A549 (cell line): ENCODE results near the gene EVX1. TPM values are rescaled to one million over a fixed set of nuclear protein-coding genes. Genes with fewer than 3 reads are reported as not detected.

ENCODE experiments used
- ATAC-seq, 2 experiments: fragments of 200-7000 bp in 1 of 2; fragments of >200 bp in 1 of 2; cut with Nextera tagmentation in 1 of 2; cut with Tn5 transposase in 1 of 2; 3 replicates each; pipeline versions ENCODE4 v1.8.0 to v1.9.1; 2018 to 2020; ENCODE audit warnings: mild to moderate bottlenecking in 1 of 2, moderate library complexity in 1 of 2
- CTCF ChIA-PET: fragments of 300-600 bp; sonication (Branson Sonifier 250); formaldehyde crosslinking; extraction: SDS; loops from one replicate; lab custom pipeline; 2021; ENCODE audit warnings: antibody characterized with exemption, inconsistent platforms; lab: Yijun Ruan, JAX
- POLR2A ChIA-PET: fragments of 350-600 bp; formaldehyde crosslinking; extraction: SDS; loops from one replicate; lab custom pipeline; 2021; ENCODE audit warnings: antibody characterized with exemption, inconsistent platforms; lab: Yijun Ruan, JAX
- DNase-seq, 2 experiments: peaks; one replicate each; pipeline versions ENCODE4 v3.0.0 to v3.0.0-alpha.2; 2011 to 2016; ENCODE audit warnings: low read depth in 1 of 2, low spot score in 1 of 2
- FAIRE-seq: peaks from 2 replicates; lab custom pipeline; 2011; peaks lifted over from hg19 to GRCh38; lab: Jason Lieb, UNC
- H3K27ac ChIP-seq, 2 experiments: fragments of >200 bp; sonication (Bioruptor Twin); formaldehyde crosslinking; 3 replicates each; pipeline ENCODE4 v1.5.1; 2016 to 2017
- H3K4me1 ChIP-seq: fragments of >200 bp; sonication (Bioruptor Twin); formaldehyde crosslinking; 3 replicates; pipeline ENCODE4 v1.6.1; 2016
- H3K4me2 ChIP-seq: fragments of >200 bp; sonication (Bioruptor Twin); formaldehyde crosslinking; 3 replicates; pipeline ENCODE4 v1.6.1; 2016
- H3K4me3 ChIP-seq: fragments of >200 bp; sonication (Bioruptor Twin); formaldehyde crosslinking; 3 replicates; pipeline ENCODE4 v1.5.1; 2016
- H3K9me3 ChIP-seq: fragments of >200 bp; sonication (Bioruptor Twin); formaldehyde crosslinking; 3 replicates; pipeline ENCODE4 v1.6.1; 2016
- CHD4 ChIP-seq: fragments of 200-600 bp; sonication (generic); IDR thresholded peaks from 2 replicates; pipeline ENCODE4 v1.6.1; 2016; ENCODE audit warnings: antibody characterized with exemption, mild to moderate bottlenecking, borderline replicate concordance
- EHMT2 ChIP-seq: fragments of 200-600 bp; sonication (generic); IDR thresholded peaks from 2 replicates; pipeline ENCODE4 v1.6.1; 2016; ENCODE audit warnings: antibody characterized with exemption, low read depth, mild to moderate bottlenecking, moderate library complexity
- EP300 ChIP-seq, 2 experiments: fragments of >200 bp; sonication (Bioruptor Twin); formaldehyde crosslinking; IDR thresholded peaks; 2 replicates in 1 of 2; 3 replicates in 1 of 2; pipeline ENCODE4 v1.6.1; 2016 to 2017
- FOSL2 ChIP-seq, 2 experiments: fragments of 450-650 bp in 1 of 2; fragments of >200 bp in 1 of 2; sonication (Bioruptor Twin) in 1 of 2; formaldehyde crosslinking; IDR thresholded peaks; 2 replicates each; pipeline versions ENCODE4 v1.5.0 to v1.6.1; 2016 to 2020; ENCODE audit warnings: mild to moderate bottlenecking in 1 of 2, moderate library complexity in 1 of 2
- FOXS1 ChIP-seq: fragments of 250-450 bp; sonication (Bioruptor Pico); IDR thresholded peaks from 2 replicates; pipeline ENCODE4 v1.5.0; 2020; ENCODE audit warnings: mild to moderate bottlenecking, moderate library complexity
- HDAC2 ChIP-seq: fragments of 200-600 bp; sonication (generic); IDR thresholded peaks from 2 replicates; pipeline ENCODE4 v1.6.1; 2016
- HES2 ChIP-seq: fragments of >200 bp; sonication (Bioruptor Twin); formaldehyde crosslinking; IDR thresholded peaks from 2 replicates; pipeline ENCODE4 v1.6.1; 2016
- HOXB13 ChIP-seq: fragments of 250-450 bp; sonication (Bioruptor Pico); IDR thresholded peaks from 2 replicates; pipeline ENCODE4 v1.5.0; 2020; ENCODE audit warnings: low read depth, mild to moderate bottlenecking, moderate library complexity
- JUNB ChIP-seq: fragments of >200 bp; sonication (Bioruptor Twin); formaldehyde crosslinking; IDR thresholded peaks from 2 replicates; pipeline ENCODE4 v1.6.1; 2016
- KDM5A ChIP-seq: fragments of 200-600 bp; sonication (generic); IDR thresholded peaks from 2 replicates; pipeline ENCODE4 v1.6.1; 2016; ENCODE audit warnings: antibody characterized with exemption, mild to moderate bottlenecking
- MAX ChIP-seq: IDR thresholded peaks from 2 replicates; pipeline ENCODE4 v1.6.1; 2012
- MAZ ChIP-seq: fragments of 150-350 bp; IDR thresholded peaks from 2 replicates; pipeline ENCODE4 v1.6.1; 2014; ENCODE audit warnings: antibody characterized with exemption, low read depth, low read length, borderline replicate concordance
- NFE2L2 ChIP-seq: fragments of 150-350 bp; conservative IDR thresholded peaks from 2 replicates; pipeline ENCODE4 v1.6.1; 2014; ENCODE audit warnings: low read length
- NPAS2 ChIP-seq: fragments of 250-450 bp; sonication (Bioruptor Pico); IDR thresholded peaks from 2 replicates; pipeline ENCODE4 v1.8.0; 2022; ENCODE audit warnings: mild to moderate bottlenecking, moderate library complexity, borderline replicate concordance
- PBX3 ChIP-seq: IDR thresholded peaks from 2 replicates; pipeline ENCODE4 v1.6.1; 2012
- PHF8 ChIP-seq: fragments of 200-600 bp; sonication (generic); IDR thresholded peaks from 2 replicates; pipeline ENCODE4 v1.6.1; 2016; ENCODE audit warnings: low read depth, mild to moderate bottlenecking, antibody characterized with exemption, moderate library complexity, borderline replicate concordance
- POLR2A ChIP-seq: IDR thresholded peaks from 2 replicates; pipeline ENCODE4 v1.6.1; 2012; ENCODE audit warnings: mild to moderate bottlenecking, low read length
- RARB ChIP-seq: fragments of 250-450 bp; sonication (Bioruptor Pico); IDR thresholded peaks from 2 replicates; pipeline ENCODE4 v1.8.0; 2021; ENCODE audit warnings: mild to moderate bottlenecking, moderate library complexity
- RCOR1 ChIP-seq: fragments of 150-350 bp; IDR thresholded peaks from 2 replicates; pipeline ENCODE4 v1.6.1; 2014; ENCODE audit warnings: antibody characterized with exemption, low read length, low read depth
- RFX5 ChIP-seq: fragments of 450-650 bp; IDR thresholded peaks from 2 replicates; pipeline ENCODE4 v1.7.1; 2014; ENCODE audit warnings: antibody characterized with exemption, mild to moderate bottlenecking, moderate library complexity
- RNF2 ChIP-seq: fragments of 200-600 bp; sonication (generic); IDR thresholded peaks from 2 replicates; pipeline ENCODE4 v1.6.1; 2016; ENCODE audit warnings: low read depth, mild to moderate bottlenecking, antibody characterized with exemption, moderate library complexity, borderline replicate concordance
- SMC3 ChIP-seq: fragments of >200 bp; sonication (Bioruptor Twin); formaldehyde crosslinking; IDR thresholded peaks from 3 replicates; pipeline ENCODE4 v1.6.1; 2018; ENCODE audit warnings: inconsistent platforms
- ZC3H11A ChIP-seq: fragments of 450-650 bp; IDR thresholded peaks from 2 replicates; pipeline ENCODE4 v1.6.1; 2014; ENCODE audit warnings: antibody characterized with exemption, mild to moderate bottlenecking
- ZSCAN20 ChIP-seq: fragments of 250-450 bp; sonication (Bioruptor Pico); IDR thresholded peaks from 2 replicates; pipeline ENCODE4 v1.8.0; 2022; ENCODE audit warnings: mild to moderate bottlenecking, moderate library complexity
- WGBS: methylation state at CpG from one replicate; pipeline ENCODE4 v1.1.6; 2017; ENCODE audit errors: missing lambda C conversion rate; 5-methylcytosine and 5-hydroxymethylcytosine counted together
- polyA plus RNA-seq, 4 experiments: library from polyadenylated mRNA; depleted of rRNA in 3 of 4; stranded (reverse); fragments of >200 nt; fragmentation: RNase III in 1 of 4; extraction: RNeasy Plus Mini Kit Qiagen cat#74134 plus additional on column Dnase treatment in 1 of 4; gene quantifications; 2 replicates in 3 of 4; 3 replicates in 1 of 4; pipeline ENCODE4 v1.2.3, GENCODE V29; 2011 to 2017
- TF ChIP-seq, protein P1 (sequence below): fragments of >200 bp; sonication (Bioruptor Twin); formaldehyde crosslinking; IDR thresholded peaks from 3 replicates; pipeline ENCODE4 v1.6.1; 2016
- TF ChIP-seq, protein P2 (sequence below): fragments of 150-350 bp; IDR thresholded peaks from 2 replicates; pipeline ENCODE4 v1.6.1; 2014; ENCODE audit warnings: low read depth, mild to moderate bottlenecking, low read length
- TF ChIP-seq, protein P3 (sequence below): IDR thresholded peaks from 2 replicates; pipeline ENCODE4 v1.6.1; 2012; ENCODE audit warnings: low read depth, borderline replicate concordance

The EVX1 gene
- polyA plus RNA-seq, 2 of the 4 experiments (the other 2 are of a cell fraction): 0.05 to 0.08 TPM

DNA sequence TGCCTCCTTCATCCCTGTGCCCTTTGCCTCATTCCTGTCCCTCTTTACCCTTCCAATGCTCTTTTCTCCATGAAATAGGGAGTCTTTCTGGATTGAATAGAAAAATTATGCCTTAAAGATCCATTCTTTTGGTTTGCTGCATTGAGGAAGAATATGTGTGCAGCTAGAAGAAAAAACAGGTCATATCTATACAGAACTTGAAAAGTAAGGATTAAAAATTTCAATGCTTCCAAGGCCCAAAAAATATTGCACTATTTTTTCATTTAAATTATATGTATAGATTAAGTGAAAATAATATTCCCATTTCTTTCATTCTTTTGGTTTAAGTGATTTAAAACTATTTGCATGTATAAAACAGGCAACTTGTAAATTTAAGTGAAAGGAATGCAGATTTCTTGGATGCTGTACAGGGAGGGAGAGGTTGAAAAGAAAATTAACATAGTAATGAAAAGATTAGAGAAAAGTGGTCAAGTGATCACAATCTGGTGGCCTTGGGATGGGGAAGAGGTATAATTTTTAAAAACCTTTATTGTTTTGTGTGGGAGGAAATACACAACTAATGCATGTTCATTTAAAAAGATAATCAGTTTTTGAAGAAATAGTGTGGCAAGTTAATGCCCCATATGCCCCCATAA, 18.5 kb upstream of the EVX1 start:
- no peak for FAIRE-seq
- CTCF ChIA-PET: interaction anchor here (0.8 to 8.1 kb wide), 4 partner anchors 13 to 521 kb away, joined by 3 to 48 read pairs (median 6); no protein-coding TSS in a partner anchor

GRCh38 chr7:27224983-27225934, 17.3 kb upstream of the EVX1 start:
- Histone ChIP-seq H3K4me3 (no peak overlapping the region), H3K4me2 (no peak overlapping the region), H3K4me1 (no peaks in the 10 kb centered on the region)
- ChIA-PET POLR2A (no interaction called here), CTCF (interaction anchor here (0.5 to 8.1 kb wide), 3 partner anchors 10 to 82 kb away, joined by 3 to 48 read pairs (median 9); no protein-coding TSS in a partner anchor)
- DNase-seq: no peak
- ATAC-seq: no peak
- FAIRE-seq: no peak
- 86% methylated on average over 60 of the region's 61 CpGs for WGBS
- TF ChIP-seq FOXS1 (CRISPR knock-in tag) (no peak), NPAS2 (CRISPR knock-in tag) (no peak), RNF2 (no peak), POLR2A (no peak), MAX (no peak), JUNB (no peak), EP300 (IDR thresholded peaks at IDR 0.05) (no peak), PBX3 (no peak), SMC3 (no peak), CHD4 (no peak), PHF8 (no peak), HDAC2 (no peak)
- TF ChIP-seq, all 56 proteins: peak for 0
- Histone ChIP-seq H3K27ac (no peak overlapping the region), H3K9me3 (no peaks in the 10 kb centered on the region)

More for the DNA sequence above, 18.5 kb upstream of the EVX1 start:
- no peak overlapping the region for H3K4me2 ChIP-seq
- H3K4me1 ChIP-seq: no peaks in the 10 kb centered on the region
- ATAC-seq (no peak), DNase-seq (no peak)
- POLR2A ChIA-PET: no interaction called here
- H3K4me3 ChIP-seq: no peak overlapping the region
- TF ChIP-seq, protein P1, sequence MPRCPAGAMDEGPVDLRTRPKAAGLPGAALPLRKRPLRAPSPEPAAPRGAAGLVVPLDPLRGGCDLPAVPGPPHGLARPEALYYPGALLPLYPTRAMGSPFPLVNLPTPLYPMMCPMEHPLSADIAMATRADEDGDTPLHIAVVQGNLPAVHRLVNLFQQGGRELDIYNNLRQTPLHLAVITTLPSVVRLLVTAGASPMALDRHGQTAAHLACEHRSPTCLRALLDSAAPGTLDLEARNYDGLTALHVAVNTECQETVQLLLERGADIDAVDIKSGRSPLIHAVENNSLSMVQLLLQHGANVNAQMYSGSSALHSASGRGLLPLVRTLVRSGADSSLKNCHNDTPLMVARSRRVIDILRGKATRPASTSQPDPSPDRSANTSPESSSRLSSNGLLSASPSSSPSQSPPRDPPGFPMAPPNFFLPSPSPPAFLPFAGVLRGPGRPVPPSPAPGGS: no peak
- TF ChIP-seq HOXB13: no peak
- no peak for TF ChIP-seq RARB (CRISPR knock-in tag)
- TF ChIP-seq RFX5: no peak
- TF ChIP-seq, protein P2, sequence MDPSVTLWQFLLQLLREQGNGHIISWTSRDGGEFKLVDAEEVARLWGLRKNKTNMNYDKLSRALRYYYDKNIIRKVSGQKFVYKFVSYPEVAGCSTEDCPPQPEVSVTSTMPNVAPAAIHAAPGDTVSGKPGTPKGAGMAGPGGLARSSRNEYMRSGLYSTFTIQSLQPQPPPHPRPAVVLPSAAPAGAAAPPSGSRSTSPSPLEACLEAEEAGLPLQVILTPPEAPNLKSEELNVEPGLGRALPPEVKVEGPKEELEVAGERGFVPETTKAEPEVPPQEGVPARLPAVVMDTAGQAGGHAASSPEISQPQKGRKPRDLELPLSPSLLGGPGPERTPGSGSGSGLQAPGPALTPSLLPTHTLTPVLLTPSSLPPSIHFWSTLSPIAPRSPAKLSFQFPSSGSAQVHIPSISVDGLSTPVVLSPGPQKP: no peak
- TF ChIP-seq NFE2L2: no peak
- no peak for TF ChIP-seq FOSL2 (IDR thresholded peaks at IDR 0.05)
- TF ChIP-seq FOSL2 (CRISPR knock-in tag; IDR thresholded peaks at IDR 0.05): no peak
- no peak for TF ChIP-seq HES2
- TF ChIP-seq ZC3H11A: no peak
- TF ChIP-seq KDM5A: no peak
- no peak for TF ChIP-seq NPAS2 (CRISPR knock-in tag)
- TF ChIP-seq, protein P3, sequence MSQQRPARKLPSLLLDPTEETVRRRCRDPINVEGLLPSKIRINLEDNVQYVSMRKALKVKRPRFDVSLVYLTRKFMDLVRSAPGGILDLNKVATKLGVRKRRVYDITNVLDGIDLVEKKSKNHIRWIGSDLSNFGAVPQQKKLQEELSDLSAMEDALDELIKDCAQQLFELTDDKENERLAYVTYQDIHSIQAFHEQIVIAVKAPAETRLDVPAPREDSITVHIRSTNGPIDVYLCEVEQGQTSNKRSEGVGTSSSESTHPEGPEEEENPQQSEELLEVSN: no peak
- TF ChIP-seq EHMT2: no peak
- TF ChIP-seq EP300 (IDR thresholded peaks at IDR 0.05): no peak
- TF ChIP-seq HDAC2: no peak
- no peak for TF ChIP-seq MAZ
- TF ChIP-seq ZSCAN20 (CRISPR knock-in tag): no peak
- no peak for TF ChIP-seq RCOR1
- no peaks in the 10 kb centered on the region for H3K9me3 ChIP-seq
- no peak overlapping the region for H3K27ac ChIP-seq
